Mucosa of stomach (tissue), 1 donor: Measurements from ENCODE around the gene SLC1A4.

Source experiments
- H3K27me3 ChIP-seq: one replicate; pipeline ENCODE4 v1.7.0; 2013; ENCODE audit warnings: mild to moderate bottlenecking, low read length; ENCODE audit not compliant: control insufficient read depth, insufficient read depth
- H3K36me3 ChIP-seq: one replicate; pipeline ENCODE4 v1.7.0; 2013; ENCODE audit warnings: low read length; ENCODE audit not compliant: control insufficient read depth, insufficient read depth
- H3K4me1 ChIP-seq: one replicate; pipeline ENCODE4 v1.7.0; 2013; ENCODE audit warnings: mild to moderate bottlenecking, low read length; ENCODE audit not compliant: control insufficient read depth, insufficient read depth
- H3K4me3 ChIP-seq: one replicate; pipeline ENCODE4 v1.7.0; 2013; ENCODE audit warnings: low read length
- H3K9ac ChIP-seq: one replicate; pipeline ENCODE4 v1.7.0; 2013; ENCODE audit warnings: mild to moderate bottlenecking, low read length, moderate library complexity
- H3K9me3 ChIP-seq: one replicate; pipeline ENCODE4 v1.7.0; 2013; ENCODE audit warnings: mild to moderate bottlenecking, low read length, moderate library complexity; ENCODE audit not compliant: control insufficient read depth
- donor health status: Pancreatic carcinoma.

The SLC1A4 gene

GRCh38 chr2:65023742-65024141 is 34.5 kb downstream of the SLC1A4 start:
- Histone ChIP-seq H3K36me3 (no peaks in the 10 kb centered on the region), H3K4me1 (peaks cover 3% of the 10 kb centered on the region), H3K9ac (no peak overlapping the region), H3K27me3 (no peaks in the 10 kb centered on the region), H3K4me3 (no peak overlapping the region), H3K9me3 (no peaks in the 10 kb centered on the region)

GRCh38 chr2:65024149-65024829 is 35.1 kb downstream of the SLC1A4 start:
- H3K9me3 ChIP-seq = no peaks in the 10 kb centered on the region
- H3K4me3 ChIP-seq = no peak overlapping the region
- H3K9ac ChIP-seq = no peak overlapping the region
- H3K27me3 ChIP-seq = no peaks in the 10 kb centered on the region
- no peaks in the 10 kb centered on the region for H3K36me3 ChIP-seq
- H3K4me1 ChIP-seq = peaks cover 3% of the 10 kb centered on the region

DNA sequence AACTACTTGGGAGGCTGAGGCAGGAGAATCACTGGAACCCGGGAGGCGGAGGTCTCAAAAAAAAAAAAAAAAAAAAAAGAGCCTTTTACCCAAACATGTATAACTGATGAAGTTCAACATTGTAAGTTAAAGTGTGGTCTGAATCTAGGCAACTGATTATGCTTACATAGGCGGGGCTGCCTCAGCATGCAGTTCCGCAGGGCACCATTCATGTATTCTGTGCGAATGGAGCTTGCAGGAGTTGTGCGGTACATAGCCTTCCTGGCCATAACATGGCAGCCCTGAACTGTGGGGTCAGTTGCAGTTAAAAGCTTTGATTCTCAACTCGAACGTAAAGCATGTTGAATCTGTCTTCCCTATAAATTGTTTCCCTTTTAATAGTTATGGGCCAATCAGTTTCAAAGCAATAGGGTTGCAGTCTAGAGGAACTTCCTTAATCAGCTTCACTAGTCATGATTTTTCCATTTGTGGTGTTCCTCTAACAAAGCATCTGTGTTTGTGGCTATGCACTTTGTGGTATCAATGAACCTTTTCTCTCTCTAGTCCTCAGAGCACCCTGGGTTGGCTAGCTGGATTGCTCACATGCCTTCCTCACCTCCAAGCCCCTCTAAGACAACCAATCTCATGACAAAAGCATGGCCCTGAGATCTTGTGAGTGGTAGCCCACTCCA is 36.4 kb downstream of the SLC1A4 start:
- Histone ChIP-seq H3K9me3 (no peaks in the 10 kb centered on the region), H3K9ac (no peak overlapping the region), H3K4me1 (peaks cover 3% of the 10 kb centered on the region), H3K27me3 (no peaks in the 10 kb centered on the region), H3K36me3 (no peaks in the 10 kb centered on the region), H3K4me3 (no peak overlapping the region)

DNA sequence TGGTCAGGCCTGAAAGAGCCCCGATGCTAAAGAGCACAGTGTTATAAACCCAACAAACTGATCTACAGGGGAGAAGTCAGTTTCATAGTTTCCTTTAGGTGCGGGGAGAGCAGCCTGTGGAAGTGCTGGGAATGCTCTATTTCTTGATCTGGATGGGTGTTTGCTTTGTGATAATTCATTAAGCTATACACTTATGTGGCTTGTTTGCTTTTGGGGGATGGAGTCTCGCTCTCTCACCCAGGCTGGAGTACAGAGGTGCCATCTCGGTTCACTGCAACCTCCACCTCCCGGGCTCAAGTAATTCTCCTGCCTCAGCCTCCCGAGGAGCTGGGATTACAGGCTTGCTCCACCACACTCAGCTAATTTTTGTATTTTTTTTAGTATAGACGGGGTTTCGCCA is 37.0 kb downstream of the SLC1A4 start:
- Histone ChIP-seq H3K9me3 (no peaks in the 10 kb centered on the region), H3K4me1 (peaks cover 3% of the 10 kb centered on the region), H3K27me3 (no peaks in the 10 kb centered on the region), H3K36me3 (no peaks in the 10 kb centered on the region), H3K9ac (no peak overlapping the region), H3K4me3 (no peak overlapping the region)

GRCh38 chr2:65026704-65027464 is 37.7 kb downstream of the SLC1A4 start:
- no peak overlapping the region for H3K4me3 ChIP-seq
- no peaks in the 10 kb centered on the region for H3K36me3 ChIP-seq
- no peak overlapping the region for H3K9ac ChIP-seq
- H3K9me3 ChIP-seq = no peaks in the 10 kb centered on the region
- H3K27me3 ChIP-seq = no peaks in the 10 kb centered on the region
- peaks cover 4% of the 10 kb centered on the region for H3K4me1 ChIP-seq

DNA sequence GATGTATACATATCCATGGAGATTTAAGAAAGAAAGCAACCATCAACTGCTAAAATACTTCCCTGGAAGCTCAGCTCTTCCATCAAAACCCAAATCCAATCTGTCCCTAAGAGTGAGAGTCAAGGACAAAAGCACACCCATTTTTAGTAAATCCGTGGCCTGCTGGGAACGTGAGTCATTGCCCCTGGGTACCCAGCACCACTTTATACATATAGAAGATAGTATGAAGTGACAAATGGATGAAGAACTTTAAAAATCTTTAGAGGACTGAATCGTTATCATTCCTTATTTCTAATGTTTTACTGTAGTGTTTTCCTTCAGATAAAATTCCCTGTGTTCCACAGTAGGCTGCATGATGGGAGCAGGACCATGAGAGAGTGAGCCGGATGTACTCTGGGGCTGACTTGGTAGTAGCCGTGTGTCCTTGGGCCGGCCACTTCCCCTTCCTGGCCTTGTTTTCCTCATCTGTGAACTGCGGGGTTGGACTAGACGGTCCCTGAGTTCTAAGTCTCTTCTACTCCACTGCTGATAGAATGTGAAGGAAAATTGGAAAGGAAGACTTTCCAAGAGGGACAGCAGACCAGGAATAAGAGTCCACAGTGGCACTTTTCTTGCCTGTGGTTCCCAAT is 38.5 kb downstream of the SLC1A4 start:
- Histone ChIP-seq H3K4me1 (peaks cover 11% of the 10 kb centered on the region), H3K9ac (no peak overlapping the region), H3K4me3 (no peak overlapping the region), H3K9me3 (no peaks in the 10 kb centered on the region), H3K27me3 (no peaks in the 10 kb centered on the region), H3K36me3 (no peaks in the 10 kb centered on the region)

DNA sequence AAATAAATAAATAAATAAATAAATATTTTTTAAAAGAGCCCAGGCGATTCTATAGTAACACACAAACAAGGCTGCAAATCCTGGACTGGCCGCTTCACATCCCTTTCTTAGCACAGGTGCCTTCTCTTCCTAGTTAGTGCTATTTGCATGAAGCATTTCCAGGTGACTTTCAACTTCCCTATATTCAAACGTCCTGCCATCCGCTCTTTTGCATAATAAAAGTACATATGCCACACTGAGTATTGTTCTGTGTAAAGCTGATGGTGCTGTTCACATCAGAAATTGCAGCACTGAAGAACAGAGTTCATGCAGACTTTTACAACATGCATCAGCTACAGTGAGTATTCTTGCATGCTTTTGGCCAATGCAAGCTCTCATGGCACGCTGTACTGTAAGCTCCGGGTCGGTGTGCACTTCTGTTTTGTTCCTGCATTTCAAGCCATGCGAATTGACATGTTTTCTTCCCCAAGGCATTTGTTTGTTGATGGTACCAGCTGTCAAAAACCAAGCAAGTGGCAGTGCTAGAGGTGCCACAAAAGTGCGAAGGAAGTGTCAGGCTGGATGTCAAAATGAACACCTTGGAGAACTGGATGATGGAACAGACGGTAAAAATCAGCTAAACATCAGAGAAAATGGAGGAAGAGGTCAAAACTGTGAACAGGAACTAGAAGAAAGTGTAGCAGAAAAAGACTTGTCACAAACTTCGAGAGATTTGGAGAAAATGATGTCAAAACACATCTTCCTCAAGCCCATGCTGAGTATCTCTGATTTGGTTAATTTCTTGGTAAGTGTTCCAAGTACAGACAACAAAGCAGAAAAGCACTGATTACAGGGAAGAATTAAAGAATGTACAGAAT is 41.5 kb downstream of the SLC1A4 start:
- Histone ChIP-seq H3K4me1 (peaks cover 11% of the 10 kb centered on the region), H3K27me3 (no peaks in the 10 kb centered on the region), H3K9ac (no peak overlapping the region), H3K36me3 (no peaks in the 10 kb centered on the region), H3K9me3 (no peaks in the 10 kb centered on the region), H3K4me3 (no peak overlapping the region)

DNA sequence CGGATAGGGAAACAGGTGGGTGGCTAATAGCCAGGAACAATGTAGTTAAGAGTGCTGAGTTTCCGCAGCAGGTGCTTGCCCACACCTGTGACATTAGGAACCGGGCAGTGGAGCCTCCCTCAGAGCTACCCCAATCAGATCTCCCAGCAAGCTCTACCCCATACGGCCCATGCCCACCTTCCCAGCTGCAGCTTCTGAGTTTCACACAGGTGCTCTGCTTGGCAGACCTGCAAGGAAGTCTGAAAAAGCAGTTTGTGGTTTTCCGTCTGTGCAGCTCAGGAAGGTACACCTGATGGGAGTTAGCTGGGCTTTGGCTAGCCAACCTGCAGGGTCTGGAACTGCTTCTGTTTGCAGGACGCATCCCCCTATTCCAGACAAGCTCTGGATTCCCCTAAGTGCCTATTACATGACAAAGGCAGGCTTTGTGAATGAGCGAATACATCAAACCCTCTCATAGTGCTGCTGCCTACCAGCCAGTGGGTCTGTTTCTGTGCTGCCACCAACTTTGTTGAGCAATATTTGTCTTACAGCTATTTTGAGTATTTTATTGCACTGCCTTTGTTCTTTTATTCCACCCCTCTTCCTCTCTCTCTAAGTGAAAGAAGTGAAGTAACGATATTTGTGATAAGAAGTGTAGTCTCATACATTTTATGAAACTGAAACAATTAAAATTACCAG is 42.3 kb downstream of the SLC1A4 start:
- H3K27me3 ChIP-seq = no peaks in the 10 kb centered on the region
- H3K36me3 ChIP-seq = no peaks in the 10 kb centered on the region
- H3K9ac ChIP-seq = no peak overlapping the region
- H3K4me3 ChIP-seq = no peak overlapping the region
- H3K4me1 ChIP-seq = peaks cover 8% of the 10 kb centered on the region
- no peaks in the 10 kb centered on the region for H3K9me3 ChIP-seq

GRCh38 chr2:65032019-65032975 is 43.1 kb downstream of the SLC1A4 start:
- Histone ChIP-seq H3K27me3 (no peaks in the 10 kb centered on the region), H3K4me1 (peaks cover 8% of the 10 kb centered on the region), H3K4me3 (no peak overlapping the region), H3K36me3 (no peaks in the 10 kb centered on the region), H3K9me3 (no peaks in the 10 kb centered on the region), H3K9ac (no peak overlapping the region)

DNA sequence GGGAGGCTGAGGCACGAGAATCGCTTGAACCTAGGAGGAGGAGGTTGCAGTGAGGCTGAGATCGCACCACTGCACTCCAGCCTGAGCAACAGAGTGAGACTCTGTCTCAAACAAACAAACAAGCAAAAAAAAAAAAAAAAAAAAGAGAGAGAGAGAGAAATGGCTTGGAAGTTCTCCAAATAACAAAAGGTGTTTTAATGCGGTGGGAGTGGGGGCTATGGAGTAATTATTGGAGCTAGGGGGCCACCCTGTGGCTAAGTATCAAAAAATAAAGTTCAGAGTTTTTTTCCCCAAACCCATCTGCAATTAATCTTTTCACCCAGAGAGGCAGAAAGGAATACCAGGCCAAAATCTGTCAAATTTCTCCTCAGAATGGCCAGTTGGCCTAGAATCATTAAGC is 44.0 kb downstream of the SLC1A4 start:
- Histone ChIP-seq H3K27me3 (no peaks in the 10 kb centered on the region), H3K4me1 (peaks cover 8% of the 10 kb centered on the region), H3K36me3 (no peaks in the 10 kb centered on the region), H3K9ac (no peak overlapping the region), H3K4me3 (no peak overlapping the region), H3K9me3 (no peaks in the 10 kb centered on the region)
